GM21619 (cell line): ENCODE measurements around the gene ZNF710.

Source experiments
- ATAC-seq: cut with Tn5 transposase; IDR thresholded peaks from one replicate; pipeline ENCODE4 v1.9.1; 2021; ENCODE audit not compliant: unreplicated experiment

The ZNF710 gene

GRCh38 chr15:89991312-89991711 is 9.8 kb upstream of the ZNF710 start:
- no peak for ATAC-seq

GRCh38 chr15:89993349-89993748 is 7.8 kb upstream of the ZNF710 start:
- ATAC-seq = no peak

- ATAC-seq = no peak
These were observed 4.0 kb upstream of the ZNF710 start for GRCh38 chr15:89997079-89997478.

- ATAC-seq = no peak
These were observed 2.9 kb upstream of the ZNF710 start for GRCh38 chr15:89998141-89998661.

- no peak for ATAC-seq
These were observed 2.0 kb upstream of the ZNF710 start for GRCh38 chr15:89998923-89999675.

- ATAC-seq = no peak
These were observed 1.4 kb upstream of the ZNF710 start for GRCh38 chr15:89999676-90000185.

GRCh38 chr15:90000186-90001001 is 730 bp upstream of the ZNF710 start:
- no peak for ATAC-seq

GRCh38 chr15:90001683-90002427 is 731 bp downstream of the ZNF710 start:
- ATAC-seq = peak; percentile 39

GRCh38 chr15:90002428-90002844 is 1.3 kb downstream of the ZNF710 start:
- peak; percentile 34 for ATAC-seq

GRCh38 chr15:90003736-90004135 is 2.6 kb downstream of the ZNF710 start:
- no peak for ATAC-seq

- no peak for ATAC-seq
These were observed 3.1 kb downstream of the ZNF710 start for GRCh38 chr15:90004252-90004651.

GRCh38 chr15:90004671-90005070 is 3.5 kb downstream of the ZNF710 start:
- ATAC-seq = no peak

GRCh38 chr15:90006217-90007075 is 5.3 kb downstream of the ZNF710 start:
- no peak for ATAC-seq

- no peak for ATAC-seq
These were observed 5.9 kb downstream of the ZNF710 start for GRCh38 chr15:90007076-90007460.

- no peak for ATAC-seq
These were observed 7.5 kb downstream of the ZNF710 start for GRCh38 chr15:90008607-90009006.

GRCh38 chr15:90009301-90010022 is 8.3 kb downstream of the ZNF710 start:
- ATAC-seq = no peak

GRCh38 chr15:90011705-90012104 is 10.6 kb downstream of the ZNF710 start:
- ATAC-seq = no peak

- no peak for ATAC-seq
These were observed 12.4 kb downstream of the ZNF710 start for GRCh38 chr15:90013503-90013937.

- ATAC-seq = no peak
These were observed 14.2 kb downstream of the ZNF710 start for GRCh38 chr15:90015294-90015693.
